ACC112 (cell line): ENCODE measurements around the gene MECR.
A peak's percentile ranks its signal among the peaks of the same experiment; 100 is the strongest.
"Not testable (repeated sequence)": the region's sequence is repeated elsewhere in the genome, so short reads cannot be mapped to it uniquely, and the experiment has no call there.

Experiments
- H2AFZ ChIP-seq: fragments of 200-600 bp; sonication (generic); one replicate; pipeline ENCODE4 v1.6.0; 2017; ENCODE audit warnings: antibody characterized with exemption, low read length; ENCODE audit not compliant: unreplicated experiment
- H3K27ac ChIP-seq: fragments of 200-600 bp; sonication (generic); 2 replicates; pipeline ENCODE4 v1.5.1; 2014; ENCODE audit warnings: low read depth, mild to moderate bottlenecking, antibody characterized with exemption, low read length, moderate library complexity
- H3K27me3 ChIP-seq: fragments of 200-600 bp; sonication (generic); 2 replicates; pipeline ENCODE4 v1.6.1; 2014; ENCODE audit warnings: mild to moderate bottlenecking, antibody characterized with exemption, low read length, moderate library complexity, mixed read lengths; ENCODE audit not compliant: insufficient read depth
- H3K36me3 ChIP-seq: fragments of 200-600 bp; sonication (generic); 2 replicates; pipeline ENCODE4 v1.6.1; 2016; ENCODE audit warnings: mild to moderate bottlenecking, antibody characterized with exemption, low read length, moderate library complexity, mixed read lengths; ENCODE audit not compliant: insufficient read depth
- H3K4me1 ChIP-seq: fragments of 200-600 bp; sonication (generic); one replicate; pipeline ENCODE4 v1.6.1; 2016; ENCODE audit warnings: low read length, mixed read lengths; ENCODE audit not compliant: insufficient read depth, unreplicated experiment, control insufficient read depth
- H3K4me3 ChIP-seq: fragments of 200-600 bp; sonication (generic); 2 replicates; pipeline ENCODE4 v1.5.1; 2014; ENCODE audit warnings: mild to moderate bottlenecking, low read depth, low read length
- H3K79me2 ChIP-seq: fragments of 200-600 bp; sonication (generic); one replicate; pipeline ENCODE4 v1.6.0; 2016; ENCODE audit warnings: low read length; ENCODE audit not compliant: control insufficient read depth, unreplicated experiment, insufficient read depth

The MECR gene

DNA sequence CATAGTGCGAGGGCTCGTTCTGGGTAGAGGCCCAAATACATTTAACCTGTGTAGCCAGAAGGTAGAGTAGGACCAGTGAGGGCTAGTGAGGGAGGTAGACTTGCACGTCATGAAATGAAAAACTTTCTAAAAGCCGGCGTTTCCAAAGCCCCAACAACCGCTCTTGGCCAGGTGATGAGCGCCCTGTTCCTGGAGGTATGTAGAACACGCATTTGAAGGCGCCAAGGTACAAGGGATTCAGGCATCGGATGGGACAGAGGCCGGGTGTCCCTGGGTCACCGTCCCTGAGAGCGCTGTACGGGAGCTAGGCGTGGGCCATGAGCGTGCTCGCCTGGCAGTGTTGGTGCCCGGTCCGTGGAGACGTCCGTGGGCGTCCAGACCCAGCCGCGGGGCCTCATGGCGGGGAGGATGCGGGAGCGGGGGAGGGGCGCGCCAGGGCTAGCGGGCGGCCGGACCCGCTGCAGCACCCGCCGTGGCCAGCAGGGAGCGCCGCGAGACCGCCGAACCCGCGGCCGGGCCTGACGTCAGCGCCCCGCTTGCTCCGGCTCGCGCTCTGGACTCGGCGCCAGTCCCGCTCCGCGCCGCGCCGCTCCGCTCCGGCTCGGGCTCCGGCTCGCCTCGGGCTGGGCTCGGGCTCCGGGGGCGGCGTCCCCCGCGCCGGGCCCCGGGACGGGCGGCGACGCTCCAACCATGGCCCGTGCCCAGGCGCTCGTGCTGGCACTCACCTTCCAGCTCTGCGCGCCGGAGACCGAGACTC, 5.4 kb upstream of the MECR start, which contains the start of gene PTPRU:
Gene PTPRU, plus strand, starts transcription at position 568 of the 757 bp plus-strand sequence. Its CDS starts 123 bp downstream, at position 691.
- H3K4me1 ChIP-seq: peaks cover 6% of the 10 kb centered on the region
- H3K27ac ChIP-seq: no peak within 1 kb of the TSS
- no peaks in the 10 kb centered on the region for H3K36me3 ChIP-seq
- peak within 1 kb of the TSS; percentile 92 for H2AFZ ChIP-seq
- H3K27me3 ChIP-seq: peaks cover 33% of the 10 kb centered on the region
- no peaks in the 10 kb centered on the region for H3K79me2 ChIP-seq
- peak within 1 kb of the TSS; percentile 71 for H3K4me3 ChIP-seq

DNA sequence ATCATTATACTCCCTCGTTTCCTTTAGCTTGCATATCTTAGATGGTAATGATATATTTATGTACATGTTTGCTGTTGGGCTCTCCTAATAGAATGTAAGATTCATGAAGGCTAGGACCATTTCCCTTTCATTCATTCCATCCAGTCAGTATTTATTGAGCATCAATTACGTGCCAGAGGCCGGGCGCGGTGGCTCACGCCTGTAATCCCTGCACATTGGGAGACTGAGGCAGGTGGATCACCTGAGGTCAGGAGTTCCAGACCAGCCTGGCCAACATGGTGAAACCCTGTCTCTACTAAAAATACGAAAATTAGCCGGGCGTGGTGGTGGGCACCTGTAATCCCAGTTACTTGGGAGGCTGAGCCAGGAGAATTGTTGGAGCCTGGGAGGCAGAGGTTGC, 4.1 kb upstream of the MECR start:
- not testable (repeated sequence) for H3K4me3 ChIP-seq, H3K79me2 ChIP-seq, H3K27ac ChIP-seq, H2AFZ ChIP-seq, H3K36me3 ChIP-seq, H3K4me1 ChIP-seq
- peaks cover 33% of the 10 kb centered on the region for H3K27me3 ChIP-seq

DNA sequence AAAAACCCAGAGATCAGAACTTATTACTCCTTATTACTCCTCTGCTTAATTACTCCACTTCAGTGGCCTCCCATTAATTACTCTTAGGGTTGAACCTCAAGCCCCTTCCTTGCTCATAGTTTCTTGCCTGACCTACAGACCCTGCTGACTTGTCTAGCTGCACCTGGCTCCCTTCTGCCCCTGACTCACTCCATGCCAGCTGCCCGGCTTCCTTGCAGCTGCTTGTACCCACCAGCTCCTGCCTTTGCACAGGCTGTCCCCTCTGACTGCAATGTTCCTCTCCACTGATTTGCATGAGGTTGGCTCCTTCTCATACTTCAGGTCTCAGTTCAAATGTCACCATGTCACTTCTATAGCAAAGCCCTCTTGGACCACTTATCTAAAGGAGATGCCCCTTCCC, 3.7 kb upstream of the MECR start:
- H3K4me1 ChIP-seq: peaks cover 12% of the 10 kb centered on the region
- no peak overlapping the region for H3K27ac ChIP-seq
- H3K36me3 ChIP-seq: no peaks in the 10 kb centered on the region
- peaks cover 33% of the 10 kb centered on the region for H3K27me3 ChIP-seq
- H3K79me2 ChIP-seq: peaks cover 10% of the 10 kb centered on the region
- H3K4me3 ChIP-seq: no peak overlapping the region
- H2AFZ ChIP-seq: no peak overlapping the region

DNA sequence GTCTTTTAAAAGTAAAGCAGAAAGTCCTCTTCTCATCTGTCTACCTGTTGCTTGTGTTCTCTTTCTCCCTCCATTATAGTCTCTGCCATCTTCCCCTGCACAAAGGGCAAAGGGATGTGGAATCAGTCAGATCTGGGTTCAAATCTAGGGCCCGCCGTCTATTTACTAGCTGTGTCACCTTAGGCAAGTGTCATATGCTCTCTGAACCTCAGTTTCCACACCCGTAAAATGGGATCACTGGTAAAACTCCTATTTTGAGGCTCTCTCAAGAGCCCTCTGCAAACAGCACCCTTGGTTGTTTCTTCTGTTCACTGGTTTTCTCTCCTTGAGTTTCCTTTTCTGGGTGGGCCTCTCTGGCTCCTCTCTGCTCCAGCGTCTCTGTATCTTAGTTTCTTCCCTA, 3.0 kb upstream of the MECR start:
- H3K27ac ChIP-seq: no peak overlapping the region
- peaks cover 13% of the 10 kb centered on the region for H3K4me1 ChIP-seq
- no peak overlapping the region for H3K4me3 ChIP-seq
- peaks cover 14% of the 10 kb centered on the region for H3K79me2 ChIP-seq
- peaks cover 28% of the 10 kb centered on the region for H3K27me3 ChIP-seq
- no peaks in the 10 kb centered on the region for H3K36me3 ChIP-seq
- no peak overlapping the region for H2AFZ ChIP-seq

DNA sequence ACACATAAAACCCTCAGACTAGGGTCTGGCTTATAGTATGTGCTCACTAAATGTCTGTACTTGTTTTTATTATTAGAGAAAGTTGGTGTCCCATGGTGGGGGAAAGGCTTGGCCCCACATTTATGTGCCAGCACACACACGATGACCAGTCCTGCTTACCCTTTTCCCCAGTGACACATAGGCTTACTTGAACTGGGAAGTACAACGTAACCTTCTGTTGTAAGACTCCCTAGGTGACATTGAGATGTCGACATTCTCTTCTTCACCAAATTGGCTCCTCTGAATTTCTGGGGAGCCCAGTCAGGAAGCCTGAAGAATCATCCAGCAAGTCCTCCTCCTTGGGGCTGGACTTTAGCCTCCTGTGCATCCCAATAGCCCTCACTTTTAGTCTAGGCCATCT, 1.7 kb upstream of the MECR start:
- Histone ChIP-seq H2AFZ (no peak overlapping the region), H3K4me1 (peaks cover 13% of the 10 kb centered on the region), H3K27ac (no peak overlapping the region), H3K36me3 (no peaks in the 10 kb centered on the region), H3K79me2 (peaks cover 17% of the 10 kb centered on the region), H3K4me3 (no peak overlapping the region), H3K27me3 (peaks cover 17% of the 10 kb centered on the region)

DNA sequence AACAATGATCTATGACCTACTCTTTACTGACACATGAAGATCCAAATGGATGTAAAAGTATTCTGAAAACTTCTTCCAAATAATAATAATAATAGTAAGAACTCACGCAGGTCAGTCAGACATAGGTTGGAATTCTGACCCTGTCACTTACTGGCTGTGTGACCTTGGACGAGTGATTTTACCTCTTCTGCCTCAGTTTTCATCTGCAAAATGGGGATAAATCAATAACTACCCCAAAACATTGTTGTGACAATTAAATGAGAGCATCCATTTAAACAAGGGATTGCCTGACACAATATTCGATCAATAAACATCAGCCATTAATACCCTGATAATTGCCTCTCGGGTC, 556 bp downstream of the MECR start:
- H3K27ac ChIP-seq: no peak overlapping the region
- H2AFZ ChIP-seq: peak overlapping the region; percentile 85

DNA sequence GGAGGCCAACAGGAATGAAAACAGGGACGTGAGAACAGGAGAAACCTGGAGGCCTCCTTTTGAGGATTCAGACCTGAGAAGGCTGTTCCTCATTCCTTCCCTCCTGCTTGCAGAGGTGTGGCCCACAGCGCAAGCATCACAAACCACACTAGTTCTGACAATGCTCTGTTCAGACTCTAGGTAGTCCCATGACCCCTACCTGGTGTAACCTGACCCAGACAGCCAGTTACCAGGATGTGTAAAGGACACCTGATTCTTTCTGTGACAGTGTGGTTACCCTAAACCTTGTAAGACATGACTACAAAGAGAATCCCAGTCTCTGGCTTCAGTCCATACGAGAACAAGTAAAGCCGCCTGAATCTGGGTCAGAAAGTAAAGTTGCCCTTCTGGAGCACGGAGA, 3.2 kb downstream of the MECR start:
- Histone ChIP-seq H2AFZ (no peak overlapping the region), H3K36me3 (no peaks in the 10 kb centered on the region), H3K4me3 (no peak overlapping the region), H3K4me1 (peaks cover 7% of the 10 kb centered on the region), H3K79me2 (peaks cover 17% of the 10 kb centered on the region), H3K27ac (no peak overlapping the region), H3K27me3 (no peaks in the 10 kb centered on the region)

More for the DNA sequence above, 556 bp downstream of the MECR start:
- no peaks in the 10 kb centered on the region for H3K36me3 ChIP-seq
- peaks cover 17% of the 10 kb centered on the region for H3K79me2 ChIP-seq
- H3K4me1 ChIP-seq: peaks cover 7% of the 10 kb centered on the region
- no peaks in the 10 kb centered on the region for H3K27me3 ChIP-seq
- H3K4me3 ChIP-seq: peak overlapping the region; percentile 81

DNA sequence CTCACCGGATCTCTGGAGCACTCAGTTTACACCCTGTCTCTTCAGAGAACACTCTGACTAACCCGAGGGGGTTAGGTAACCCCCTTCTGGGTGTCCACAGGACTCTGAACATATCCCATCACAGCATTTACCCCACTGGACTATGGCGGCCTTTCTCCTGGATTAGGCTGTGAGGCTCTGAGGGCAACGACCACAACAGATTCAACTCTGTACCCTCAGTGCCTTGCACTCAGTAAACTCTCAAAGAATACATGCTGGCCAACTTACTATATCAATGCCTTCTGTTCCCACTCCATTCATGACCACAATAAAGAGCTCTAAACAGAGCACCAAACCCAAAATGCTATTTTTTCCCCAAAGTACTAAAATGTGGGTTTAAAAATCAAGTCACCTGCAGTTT, 5.4 kb downstream of the MECR start:
- Histone ChIP-seq H3K4me3 (no peak overlapping the region), H3K4me1 (peaks cover 7% of the 10 kb centered on the region), H3K27me3 (no peaks in the 10 kb centered on the region), H2AFZ (no peak overlapping the region), H3K36me3 (no peaks in the 10 kb centered on the region), H3K79me2 (peaks cover 16% of the 10 kb centered on the region), H3K27ac (no peak overlapping the region)

DNA sequence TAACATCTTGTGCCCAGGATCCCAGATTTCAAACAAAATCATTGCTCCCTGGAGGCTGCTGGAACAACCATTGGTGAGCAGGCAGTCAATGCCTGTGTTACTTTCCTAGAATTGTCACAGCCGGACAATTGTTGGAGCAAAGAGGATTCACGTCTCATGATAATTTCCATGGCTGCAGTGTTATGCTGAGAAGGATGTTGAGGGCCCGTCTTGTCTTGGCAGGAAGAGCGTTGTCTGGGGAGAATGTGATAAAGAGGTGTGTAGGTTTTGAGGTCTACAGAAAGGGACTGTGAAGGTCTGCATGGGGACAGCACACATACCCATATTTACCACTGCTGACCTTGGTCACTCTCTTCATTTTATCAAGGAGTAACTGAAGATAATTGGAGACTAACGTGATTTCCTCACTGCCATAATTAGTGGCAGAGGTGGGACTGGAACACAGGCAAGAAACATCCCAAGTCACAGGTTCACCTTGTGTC, 6.3 kb downstream of the MECR start:
- Histone ChIP-seq H3K4me3 (no peak overlapping the region), H3K36me3 (no peaks in the 10 kb centered on the region), H3K79me2 (peaks cover 6% of the 10 kb centered on the region), H3K4me1 (peaks cover under 1% of the 10 kb centered on the region), H2AFZ (no peak overlapping the region), H3K27ac (no peak overlapping the region), H3K27me3 (no peaks in the 10 kb centered on the region)

DNA sequence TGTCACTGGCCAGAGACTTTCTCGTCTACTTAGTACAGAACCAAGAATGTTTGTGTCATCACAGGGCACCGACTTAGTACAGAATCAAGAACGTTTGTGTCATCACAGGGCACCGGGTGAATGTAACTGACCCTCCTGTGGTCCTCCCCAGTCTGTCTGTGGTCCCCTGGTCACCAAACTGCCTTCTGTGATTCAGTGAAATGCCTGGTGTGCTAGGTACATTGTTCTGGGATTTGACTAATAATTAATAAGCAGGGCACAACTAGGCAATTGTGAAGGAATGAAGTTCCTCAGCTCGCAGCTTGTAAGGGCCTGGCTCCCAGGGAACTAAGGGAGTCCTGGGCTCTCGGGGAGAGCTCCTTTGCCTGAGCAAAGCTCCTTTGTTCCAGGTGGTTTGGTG, 7.2 kb downstream of the MECR start:
- no peaks in the 10 kb centered on the region for H3K27me3 ChIP-seq
- H3K79me2 ChIP-seq: peaks cover 1% of the 10 kb centered on the region
- no peaks in the 10 kb centered on the region for H3K4me1 ChIP-seq
- no peak overlapping the region for H2AFZ ChIP-seq
- no peak overlapping the region for H3K4me3 ChIP-seq
- no peaks in the 10 kb centered on the region for H3K36me3 ChIP-seq
- no peak overlapping the region for H3K27ac ChIP-seq

DNA sequence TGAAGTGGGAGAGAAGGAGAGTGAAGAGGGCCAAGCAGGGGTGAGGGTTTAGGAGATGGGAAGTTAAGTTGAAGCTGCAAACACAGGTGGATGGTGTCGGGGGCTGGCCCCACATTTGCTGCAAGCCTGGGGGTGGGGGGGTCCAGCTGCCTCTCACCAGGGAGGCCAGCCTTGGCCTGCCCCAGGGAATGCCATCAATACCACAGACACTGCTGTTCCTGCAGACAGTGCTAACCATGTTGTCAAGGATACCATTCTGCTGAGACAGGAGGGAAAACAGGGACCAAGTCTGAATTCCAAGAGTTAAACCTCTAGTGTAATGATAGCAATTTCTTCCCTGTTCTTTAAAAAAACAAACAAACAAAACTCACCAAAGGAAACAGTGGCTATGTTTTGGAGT, 8.0 kb downstream of the MECR start:
- H3K4me3 ChIP-seq: no peak overlapping the region
- no peaks in the 10 kb centered on the region for H3K36me3 ChIP-seq
- H2AFZ ChIP-seq: no peak overlapping the region
- no peak overlapping the region for H3K27ac ChIP-seq
- no peaks in the 10 kb centered on the region for H3K27me3 ChIP-seq
- H3K79me2 ChIP-seq: no peaks in the 10 kb centered on the region
- H3K4me1 ChIP-seq: no peaks in the 10 kb centered on the region
